Epithelial cell of proximal tubule (primary cell): Measurements from ENCODE around the gene SLC25A26. TPM values are rescaled to one million over a fixed set of nuclear protein-coding genes. Genes with fewer than 3 reads are reported as not detected.

Source experiments
- DNase-seq: peaks from one replicate; pipeline ENCODE4 v3.0.0-alpha.2; 2011; ENCODE audit warnings: low read depth
- H3K4me3 ChIP-seq: 2 replicates; pipeline ENCODE4 v1.5.1; 2011; ENCODE audit warnings: low read depth, mild to moderate bottlenecking, low read length
- CTCF ChIP-seq: conservative IDR thresholded peaks from 2 replicates; pipeline ENCODE4 v1.5.1; 2012; ENCODE audit warnings: low read depth, mild to moderate bottlenecking, low read length
- total RNA-seq: library from RNA; depleted of rRNA; stranded (reverse); fragments of >200 nt; gene quantifications from 2 replicates; pipeline ENCODE4 v1.2.3, GENCODE V29; 2015

Gene SLC25A26
- total RNA-seq, 1 donor from 2014 or later, result 16.2 TPM

GRCh38 chr3:66427951-66428474 lies 207.2 kb downstream of the SLC25A26 start:
- DNase-seq, result no peak
- no peak overlapping the region for H3K4me3 ChIP-seq
- no peak for TF ChIP-seq CTCF

Other genes starting within 250 kb of the SLC25A26 start
- 9.6 and 10.9 TPM in 2 replicates for gene MAGI1, start 182.1 kb upstream of the SLC25A26 start, total RNA-seq